Non-pigmented ciliary epithelial cell (primary cell): ENCODE data around the gene INA.
A peak's percentile ranks its signal among the peaks of the same experiment; 100 is the strongest.

Source experiments
- DNase-seq: peaks from one replicate; pipeline ENCODE4 v3.0.0-alpha.2; 2010; ENCODE audit warnings: low read depth

Gene INA

GRCh38 chr10:103276251-103276895 lies 565 bp upstream of the INA start:
- DNase-seq: no peak

GRCh38 chr10:103277713-103278536 lies 987 bp downstream of the INA start:
- DNase-seq: no peak

DNA sequence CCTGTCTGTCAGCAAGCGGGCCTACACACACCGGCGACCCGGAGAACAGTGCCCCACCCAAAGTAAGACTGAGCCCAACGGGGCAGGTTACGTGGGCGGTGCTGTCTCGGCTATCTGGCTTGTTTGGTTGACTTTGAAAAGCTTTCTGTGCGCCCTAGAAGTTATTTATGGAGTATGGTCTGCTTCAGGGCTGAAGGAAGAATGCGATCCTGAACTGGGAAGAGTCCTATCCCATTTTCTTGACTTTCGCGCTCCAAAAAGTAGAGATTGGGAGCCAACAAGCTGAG lies 1.5 kb downstream of the INA start:
- DNase-seq: no peak

- no peak for DNase-seq
Observed at GRCh38 chr10:103278862-103279298, 1.9 kb downstream of the INA start.

DNA sequence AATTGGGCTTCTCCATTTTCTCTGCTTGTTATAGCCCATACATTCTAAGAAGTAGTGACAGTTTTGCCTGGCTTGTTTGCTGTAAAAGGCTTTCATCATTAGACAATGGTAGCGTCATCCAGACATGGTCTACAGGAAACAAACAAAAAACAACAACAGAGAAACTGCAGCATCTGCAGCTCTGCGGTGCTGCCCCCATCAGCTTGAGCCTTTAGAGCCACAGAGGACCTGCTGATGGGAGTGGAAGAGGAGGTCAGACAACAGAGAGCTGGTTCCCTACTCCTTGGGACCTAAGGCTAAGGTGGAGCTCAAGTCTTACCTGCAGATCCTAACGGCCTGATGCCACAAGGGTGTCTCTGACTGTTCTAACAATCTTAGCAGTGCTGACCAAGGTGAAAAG lies 3.1 kb downstream of the INA start:
- no peak for DNase-seq

GRCh38 chr10:103280506-103280905 lies 3.6 kb downstream of the INA start:
- DNase-seq: no peak

DNA sequence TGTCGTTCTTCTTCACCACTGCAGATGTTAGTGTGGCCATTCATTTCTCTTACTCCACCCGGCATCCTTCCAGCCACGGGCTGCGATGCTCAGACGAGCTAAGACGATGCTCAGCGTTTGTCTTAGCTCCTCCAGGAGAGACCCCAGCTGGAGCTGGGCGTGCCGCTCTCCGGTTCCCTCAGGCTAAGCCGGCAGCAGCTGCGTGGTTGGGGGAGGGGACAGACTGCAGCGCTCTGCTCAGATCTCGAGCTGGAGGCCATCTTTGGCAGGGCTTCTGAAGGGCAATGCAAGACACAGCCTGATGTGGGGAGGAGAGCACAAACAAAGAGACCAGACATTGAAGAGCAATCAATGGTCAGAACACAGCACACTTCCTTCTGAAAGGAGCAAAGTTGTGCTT lies 4.8 kb downstream of the INA start:
- DNase-seq: no peak

DNA sequence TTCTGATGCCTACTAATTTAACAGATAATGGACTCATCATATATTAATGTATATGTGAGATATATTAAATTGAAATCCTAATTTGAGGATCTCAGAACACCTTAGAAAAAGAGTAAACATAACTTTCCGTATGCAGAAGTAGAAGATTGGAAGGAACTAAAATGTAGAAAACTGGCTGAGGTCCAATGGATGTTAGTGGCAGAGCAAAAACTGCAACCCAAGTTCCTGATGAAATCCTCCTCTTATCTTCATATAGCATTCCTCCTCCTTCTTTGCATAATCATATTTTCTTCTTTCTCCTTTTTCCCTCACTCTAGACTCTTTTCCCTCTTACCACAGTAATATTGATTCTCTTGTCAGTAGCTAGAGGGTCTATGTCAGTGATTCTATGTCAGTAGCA lies 6.0 kb downstream of the INA start:
- DNase-seq: no peak

GRCh38 chr10:103284170-103284569 lies 7.2 kb downstream of the INA start:
- no peak for DNase-seq

DNA sequence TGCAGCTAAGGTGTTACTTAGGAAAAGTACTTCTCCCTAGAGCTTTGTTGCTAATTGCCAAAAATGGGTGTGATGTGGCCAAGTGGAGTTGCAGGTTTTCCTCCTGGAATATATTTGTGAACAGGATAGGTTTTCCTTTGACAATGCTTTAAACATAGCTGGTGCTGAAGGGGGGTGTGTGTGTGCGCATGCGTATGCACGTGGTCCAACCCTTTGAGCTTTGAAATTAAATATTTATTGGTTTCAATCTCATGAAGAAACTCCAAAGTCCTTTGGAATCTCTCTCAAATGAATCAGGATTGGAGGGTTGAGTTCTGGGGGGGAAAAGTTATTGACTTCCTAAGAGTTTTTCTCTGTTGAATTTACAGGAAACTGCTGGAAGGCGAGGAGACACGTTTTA lies 11.1 kb downstream of the INA start:
- DNase-seq: no peak

DNA sequence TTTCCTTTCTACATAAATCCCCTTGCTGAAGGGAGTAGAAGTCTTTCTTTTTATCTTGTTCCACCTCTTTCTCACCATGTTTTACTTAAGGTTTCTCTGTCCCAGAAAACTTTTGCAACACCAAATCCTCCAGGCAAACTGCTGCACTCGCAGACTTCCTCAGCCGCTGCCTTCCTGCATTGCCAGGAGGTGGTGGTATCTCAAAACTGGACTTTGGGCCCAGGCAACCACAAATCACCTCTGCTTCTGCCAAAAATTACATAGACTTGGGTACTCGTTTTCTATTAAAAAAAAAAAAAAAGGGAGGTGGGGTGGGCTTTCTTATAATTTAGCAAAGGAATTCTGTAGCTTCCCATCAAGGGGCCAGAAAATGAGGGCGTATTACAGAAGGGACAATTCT lies 14.7 kb downstream of the INA start:
- DNase-seq: no peak

- peak; percentile 65 for DNase-seq
Observed at GRCh38 chr10:103295374-103296015, 18.6 kb downstream of the INA start.

GRCh38 chr10:103307594-103307993 lies 30.7 kb downstream of the INA start:
- no peak for DNase-seq

DNA sequence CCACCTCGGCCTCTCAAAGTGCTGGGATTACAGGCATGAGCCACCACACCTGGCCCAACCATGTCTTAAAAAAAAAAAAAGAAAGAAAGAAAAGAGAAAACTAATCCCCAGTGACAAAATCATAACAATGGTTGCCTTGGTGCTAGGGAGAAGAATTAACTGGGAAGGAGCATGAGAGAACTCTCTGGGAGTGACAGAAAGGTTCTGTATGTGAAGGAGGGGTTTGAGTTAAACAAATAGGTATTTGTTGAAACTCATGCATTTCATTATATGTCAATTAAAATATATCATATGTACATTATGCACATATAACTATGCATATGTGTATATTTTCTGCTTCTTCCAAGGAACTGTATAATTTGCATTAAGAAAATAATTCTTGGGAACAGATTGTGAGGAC lies 33.3 kb downstream of the INA start:
- no peak for DNase-seq

GRCh38 chr10:103316087-103316486 lies 39.1 kb downstream of the INA start:
- no peak for DNase-seq

DNA sequence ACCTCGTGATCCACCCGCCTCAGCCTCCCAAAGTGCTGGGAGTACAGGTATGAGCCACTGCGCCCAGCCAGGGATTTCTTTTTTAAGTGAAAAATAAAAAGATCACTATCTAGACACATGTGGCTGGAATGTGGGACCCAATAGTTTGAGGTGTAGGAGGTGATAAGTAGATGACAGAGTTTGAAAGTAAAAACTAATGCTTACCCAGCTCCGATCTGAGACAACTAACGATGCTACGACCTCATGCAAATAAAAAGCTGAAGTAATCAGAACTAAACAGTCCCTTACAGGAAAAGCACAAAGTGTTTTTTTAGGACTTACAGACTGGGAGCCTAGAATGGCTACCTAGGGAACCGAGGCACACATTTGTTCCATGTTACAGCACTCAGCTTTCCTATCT lies 51.0 kb downstream of the INA start:
- no peak for DNase-seq

DNA sequence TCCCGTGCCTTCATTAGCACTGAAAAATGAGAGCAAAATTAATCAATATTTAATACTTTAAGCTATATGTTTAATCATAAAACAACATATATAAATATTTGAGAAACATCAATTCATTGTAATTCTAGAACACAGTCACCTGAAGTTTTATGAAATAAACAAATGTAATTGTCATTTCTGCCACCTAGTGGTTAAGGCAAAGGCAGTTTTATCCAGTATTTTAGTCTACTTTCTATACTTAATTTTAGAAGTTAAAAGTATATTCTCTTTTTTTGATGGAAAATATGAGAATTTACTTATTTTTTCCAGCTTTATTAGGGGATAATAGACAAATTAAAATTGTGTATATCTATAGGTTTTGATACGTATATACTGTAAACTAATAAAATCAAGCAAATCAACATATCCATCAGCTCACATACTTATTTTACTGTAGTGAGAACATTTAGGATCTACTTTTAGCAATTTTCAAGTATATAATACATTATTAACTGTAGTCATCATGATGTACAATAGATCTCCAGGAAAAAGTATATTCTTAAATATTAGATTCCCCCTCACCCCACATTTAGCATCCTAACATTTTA lies 57.1 kb downstream of the INA start:
- DNase-seq: no peak

DNA sequence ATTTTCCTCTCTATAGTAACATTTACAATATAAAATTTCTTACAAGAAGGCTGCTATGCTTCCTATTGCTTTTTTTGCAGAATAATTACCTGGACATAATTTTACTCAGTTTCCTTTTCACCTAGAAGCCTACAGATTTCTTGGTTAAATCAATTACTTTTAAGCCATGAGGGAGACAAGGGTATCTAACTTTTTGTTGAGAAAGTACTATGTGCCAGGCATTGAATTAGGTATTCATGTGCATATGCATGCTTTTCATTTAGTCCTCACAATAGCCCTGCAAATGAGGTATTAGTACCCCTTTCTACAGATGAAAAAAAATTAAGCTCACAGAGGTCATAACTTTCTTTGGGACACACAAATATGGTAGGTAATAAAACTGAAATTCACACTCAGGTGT lies 57.6 kb downstream of the INA start:
- no peak for DNase-seq

DNA sequence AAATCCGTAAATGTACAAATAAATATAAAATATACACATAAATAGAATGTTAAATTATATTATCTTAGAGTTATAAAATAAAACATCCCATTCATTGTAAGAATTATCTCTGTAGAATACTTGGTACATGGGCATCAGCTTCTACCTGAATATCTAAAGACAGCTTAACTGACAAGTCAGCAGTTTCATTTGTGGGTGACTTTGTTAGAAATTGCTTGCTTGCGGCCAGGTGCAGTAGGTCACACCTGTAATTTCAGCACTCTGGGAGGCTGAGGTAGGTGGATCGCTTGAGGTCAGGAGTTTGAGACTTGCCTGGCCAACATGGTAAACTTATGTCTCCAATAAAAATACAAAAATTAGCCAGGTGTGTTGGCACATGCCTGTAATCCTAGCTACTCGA lies 59.4 kb downstream of the INA start:
- DNase-seq: no peak
